GM12878 (cell line): ENCODE results near the gene FCGR3A. TPM values are rescaled to one million over a fixed set of nuclear protein-coding genes. Genes with fewer than 3 reads are reported as not detected.

ENCODE experiments used
- ATAC-seq: fragments of 200-7000 bp; cut with Tn5 transposase; 3 replicates; pipeline ENCODE4 v1.9.1; 2020; ENCODE audit warnings: mild to moderate bottlenecking, moderate library complexity
- BruUV-seq: library from RNA; stranded (reverse); fragments of 400-500 nt; replicated peaks from 2 replicates; lab custom pipeline; 2021; lab: Mats Ljungman, UMichigan
- CTCF ChIA-PET: fragments of 300-600 bp; sonication (Branson Sonifier 250); formaldehyde crosslinking; extraction: SDS; loops from one replicate; lab custom pipeline; 2021; ENCODE audit warnings: inconsistent platforms; lab: Yijun Ruan, JAX
- POLR2A ChIA-PET: fragments of 350-600 bp; formaldehyde crosslinking; extraction: SDS; loops from one replicate; lab custom pipeline; 2021; ENCODE audit warnings: inconsistent platforms; lab: Charles Lee
- RAD21 ChIA-PET: fragments of 300-600 bp; sonication (Branson Sonifier 250); formaldehyde crosslinking; loops from one replicate; lab custom pipeline; 2023; ENCODE audit warnings: antibody characterized with exemption; ENCODE audit not compliant: unreplicated experiment; lab: Charles Lee
- SMC1A ChIA-PET: fragments of 300-600 bp; sonication (Branson Sonifier 250); formaldehyde crosslinking; loops from one replicate; lab custom pipeline; 2023; ENCODE audit not compliant: unreplicated experiment, uncharacterized antibody; lab: Charles Lee
- DNase-seq: peaks from one replicate; pipeline ENCODE4 v3.0.0-alpha.2; 2011; ENCODE audit warnings: low read depth, low spot score
- FAIRE-seq: peaks from 3 replicates; lab custom pipeline; 2011; peaks lifted over from hg19 to GRCh38; lab: Jason Lieb, UNC
- H2AFZ ChIP-seq: 2 replicates; pipeline ENCODE4 v1.6.0; 2011; ENCODE audit warnings: low read depth, low read length, control low read depth; ENCODE audit not compliant: control insufficient read depth
- H3K27ac ChIP-seq: 2 replicates; pipeline ENCODE4 v1.5.1; 2011; ENCODE audit warnings: control low read depth; ENCODE audit not compliant: control insufficient read depth, insufficient read depth
- H3K27me3 ChIP-seq, 2 experiments: replicated peaks in 1 of 2; 2 replicates each; pipeline versions ENCODE4 v1.6.0 to v1.6.1; 2011; ENCODE audit warnings: low read length in 1 of 2; ENCODE audit not compliant: control insufficient read depth in 2 of 2, insufficient read depth in 2 of 2
- H3K36me3 ChIP-seq, 2 experiments: 2 replicates each; pipeline ENCODE4 v1.5.1; 2011; ENCODE audit warnings: low read length in 1 of 2; ENCODE audit not compliant: control insufficient read depth in 2 of 2, insufficient read depth in 2 of 2
- H3K4me1 ChIP-seq: 2 replicates; pipeline ENCODE4 v1.6.1; 2011; ENCODE audit warnings: mild to moderate bottlenecking, low read length, moderate library complexity, mixed read lengths; ENCODE audit not compliant: control insufficient read depth, insufficient read depth
- H3K4me2 ChIP-seq: 2 replicates; pipeline ENCODE4 v1.6.0; 2011; ENCODE audit warnings: control low read depth; ENCODE audit not compliant: control insufficient read depth, insufficient read depth
- H3K4me3 ChIP-seq: fragments of 200-600 bp; sonication (generic); 2 replicates; pipeline ENCODE4 v1.5.1; 2016
- H3K79me2 ChIP-seq: 2 replicates; pipeline ENCODE4 v1.6.0; 2011; ENCODE audit warnings: low read length; ENCODE audit not compliant: control insufficient read depth, insufficient read depth
- H3K9ac ChIP-seq: 2 replicates; pipeline ENCODE4 v1.8.0; 2011; ENCODE audit warnings: low read length, control low read depth, mixed read lengths; ENCODE audit not compliant: control insufficient read depth, insufficient read depth
- H3K9me3 ChIP-seq: replicated peaks from 3 replicates; pipeline ENCODE4 v1.5.1; 2011; ENCODE audit warnings: mild to moderate bottlenecking, low read length; ENCODE audit not compliant: control insufficient read depth, insufficient read depth
- H4K20me1 ChIP-seq: 2 replicates; pipeline ENCODE4 v1.6.0; 2011; ENCODE audit not compliant: control insufficient read depth, insufficient read depth
- CBX3 ChIP-seq: fragments of 200-600 bp; sonication (generic); IDR thresholded peaks from 2 replicates; pipeline ENCODE4 v1.6.1; 2016; ENCODE audit warnings: low read depth, borderline replicate concordance
- DPF2 ChIP-seq: fragments of 450-650 bp; IDR thresholded peaks from 2 replicates; pipeline ENCODE4 v1.6.1; 2017; ENCODE audit warnings: mild to moderate bottlenecking
- EED ChIP-seq: sonication (generic); IDR thresholded peaks from 2 replicates; pipeline ENCODE4 v1.6.1; 2016; ENCODE audit warnings: antibody characterized with exemption, low read depth
- ETV6 ChIP-seq, 2 experiments: fragments of 450-650 bp in 1 of 2; IDR thresholded peaks in 1 of 2; conservative IDR thresholded peaks in 1 of 2; 2 replicates each; pipeline ENCODE4 v1.6.1; 2014; ENCODE audit warnings: antibody characterized with exemption in 1 of 2, borderline replicate concordance in 1 of 2, low read depth in 1 of 2, mild to moderate bottlenecking in 1 of 2, moderate library complexity in 1 of 2
- KAT2A ChIP-seq: conservative IDR thresholded peaks from 2 replicates; pipeline ENCODE4 v1.6.1; 2011; ENCODE audit warnings: low read depth, low read length; ENCODE audit not compliant: control insufficient read depth
- MEF2A ChIP-seq: IDR thresholded peaks from 2 replicates; pipeline ENCODE4 v1.6.1; 2011; ENCODE audit warnings: low read depth, mild to moderate bottlenecking, low read length, moderate library complexity; ENCODE audit not compliant: insufficient read depth
- MXI1 ChIP-seq: fragments of 150-350 bp; IDR thresholded peaks from 2 replicates; pipeline ENCODE4 v1.6.1; 2011; ENCODE audit warnings: low read depth, mild to moderate bottlenecking, inconsistent platforms, low read length, improper control_type of control experiment
- MYC ChIP-seq: IDR thresholded peaks from 2 replicates; pipeline ENCODE4 v1.6.1; 2011; ENCODE audit warnings: mild to moderate bottlenecking, low read length, moderate library complexity, inconsistent platforms; ENCODE audit not compliant: insufficient read depth, insufficient replicate concordance, insufficient read length, severe bottlenecking
- PKNOX1 ChIP-seq: fragments of 450-650 bp; IDR thresholded peaks from 2 replicates; pipeline ENCODE4 v1.6.1; 2016; ENCODE audit warnings: mild to moderate bottlenecking
- SMAD1 ChIP-seq: fragments of 450-650 bp; IDR thresholded peaks from 2 replicates; pipeline ENCODE4 v1.6.1; 2018; ENCODE audit warnings: mild to moderate bottlenecking, low read depth; ENCODE audit not compliant: partially characterized antibody
- STAT1 ChIP-seq: fragments of 450-650 bp; conservative IDR thresholded peaks from 2 replicates; pipeline ENCODE4 v1.6.1; 2014; ENCODE audit warnings: antibody characterized with exemption, mild to moderate bottlenecking
- ZNF217 ChIP-seq: fragments of 450-650 bp; IDR thresholded peaks from 2 replicates; pipeline ENCODE4 v1.6.1; 2017; ENCODE audit warnings: antibody characterized with exemption, mild to moderate bottlenecking
- in situ Hi-C: fragments of 300-500 bp; cut with MboI; formaldehyde crosslinking; loops from 9 replicates; pipeline ENCODE4 v1.14.3; 2018; ENCODE audit warnings: mixed read lengths
- intact Hi-C: fragments of 100-400 bp; cut with micrococcal nuclease; formaldehyde crosslinking; loops from one replicate; pipeline ENCODE4 v1.14.2; 2022; ENCODE audit not compliant: unreplicated experiment
- polyA plus RNA-seq, 11 experiments: library from polyadenylated mRNA; depleted of rRNA in 4 of 11; unstranded in 6 of 11; stranded (reverse) in 5 of 11; fragments of >200 nt; fragmentation: Nextera tagmentation in 4 of 11; fragmentation: Illumina TruSeq in 1 of 11; extraction: Ambion mirVana in 4 of 11; extraction: Trizol in 1 of 11; gene quantifications; 1 replicate in 1 of 11; 2 replicates in 10 of 11; pipeline versions ENCODE4 v1.2.1 to v1.2.3, GENCODE V29; 2011 to 2016; ENCODE audit warnings: inconsistent platforms in 2 of 11, missing spikeins in 2 of 11, low read depth in 1 of 11
- total RNA-seq, 4 experiments: library from RNA; depleted of rRNA in 3 of 4; stranded (reverse); fragments of >200 nt in 3 of 4; fragmentation: Illumina TruSeq in 1 of 4; extraction: Trizol in 1 of 4; gene quantifications; 2 replicates each; pipeline versions ENCODE4 v1.2.1 to v1.2.3, GENCODE V29; 2013 to 2021
- TF ChIP-seq, protein P1 (sequence below): IDR thresholded peaks from 2 replicates; pipeline ENCODE4 v1.6.1; 2011; ENCODE audit warnings: low read depth, low read length, improper control_type of control experiment, borderline replicate concordance
- TF ChIP-seq, protein P2 (sequence below): fragments of 450-650 bp; IDR thresholded peaks from 2 replicates; pipeline ENCODE4 v1.6.1; 2017; ENCODE audit warnings: mild to moderate bottlenecking, low read depth, inconsistent platforms; ENCODE audit not compliant: poor library complexity, severe bottlenecking
- TF ChIP-seq, protein P3 (sequence below): fragments of 450-650 bp; IDR thresholded peaks from 2 replicates; pipeline ENCODE4 v1.6.1; 2017; ENCODE audit warnings: mild to moderate bottlenecking

Gene FCGR3A
- total and polyA plus RNA-seq, 10 of the 15 experiments (the other 5 are each of a cell fraction or from before 2014, with no cell fraction given), result 0.09 to 0.10 TPM; not detected in 8

DNA sequence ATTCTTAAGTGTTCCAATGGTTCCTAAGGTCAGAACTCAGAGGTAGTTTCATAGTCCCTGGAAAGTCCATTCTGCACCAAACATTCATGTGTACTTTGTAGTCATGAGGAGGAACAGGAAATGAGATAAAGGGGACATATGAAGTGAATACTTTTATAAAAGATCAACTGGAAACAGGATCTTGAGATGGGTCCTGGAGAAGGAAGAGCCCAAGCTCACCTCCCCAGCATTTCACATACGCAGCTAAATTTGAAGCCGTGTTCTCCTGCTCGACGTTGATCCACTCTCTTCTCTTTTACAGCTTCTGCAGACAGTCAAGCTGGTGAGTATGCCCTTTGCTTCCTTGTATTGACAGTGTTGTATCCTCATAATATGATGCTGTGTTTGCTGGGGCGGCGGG is 43.9 kb downstream of the FCGR3A start (continued):
- TF ChIP-seq CBX3 (no peak), MEF2A (no peak), EED (no peak; the same call in 1 of the 2 replicates), SMAD1 (no peak), MXI1 (no peak)
- TF ChIP-seq, protein P1, sequence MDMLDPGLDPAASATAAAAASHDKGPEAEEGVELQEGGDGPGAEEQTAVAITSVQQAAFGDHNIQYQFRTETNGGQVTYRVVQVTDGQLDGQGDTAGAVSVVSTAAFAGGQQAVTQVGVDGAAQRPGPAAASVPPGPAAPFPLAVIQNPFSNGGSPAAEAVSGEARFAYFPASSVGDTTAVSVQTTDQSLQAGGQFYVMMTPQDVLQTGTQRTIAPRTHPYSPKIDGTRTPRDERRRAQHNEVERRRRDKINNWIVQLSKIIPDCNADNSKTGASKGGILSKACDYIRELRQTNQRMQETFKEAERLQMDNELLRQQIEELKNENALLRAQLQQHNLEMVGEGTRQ, result no peak
- TF ChIP-seq, protein P2, sequence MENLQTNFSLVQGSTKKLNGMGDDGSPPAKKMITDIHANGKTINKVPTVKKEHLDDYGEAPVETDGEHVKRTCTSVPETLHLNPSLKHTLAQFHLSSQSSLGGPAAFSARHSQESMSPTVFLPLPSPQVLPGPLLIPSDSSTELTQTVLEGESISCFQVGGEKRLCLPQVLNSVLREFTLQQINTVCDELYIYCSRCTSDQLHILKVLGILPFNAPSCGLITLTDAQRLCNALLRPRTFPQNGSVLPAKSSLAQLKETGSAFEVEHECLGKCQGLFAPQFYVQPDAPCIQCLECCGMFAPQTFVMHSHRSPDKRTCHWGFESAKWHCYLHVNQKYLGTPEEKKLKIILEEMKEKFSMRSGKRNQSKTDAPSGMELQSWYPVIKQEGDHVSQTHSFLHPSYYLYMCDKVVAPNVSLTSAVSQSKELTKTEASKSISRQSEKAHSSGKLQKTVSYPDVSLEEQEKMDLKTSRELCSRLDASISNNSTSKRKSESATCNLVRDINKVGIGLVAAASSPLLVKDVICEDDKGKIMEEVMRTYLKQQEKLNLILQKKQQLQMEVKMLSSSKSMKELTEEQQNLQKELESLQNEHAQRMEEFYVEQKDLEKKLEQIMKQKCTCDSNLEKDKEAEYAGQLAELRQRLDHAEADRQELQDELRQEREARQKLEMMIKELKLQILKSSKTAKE, result no peak
- TF ChIP-seq, all 136 proteins: peak for 0

- Histone ChIP-seq H3K27me3 (no peaks in the 10 kb centered on the region), H3K9ac (no peak overlapping the region), H3K4me1 (peaks cover 7% of the 10 kb centered on the region), H4K20me1 (no peaks in the 10 kb centered on the region), H3K27ac (no peak overlapping the region), H3K36me3 (no peaks in the 10 kb centered on the region), H3K4me2 (no peak overlapping the region), H3K79me2 (no peaks in the 10 kb centered on the region), H3K9me3 (no peaks in the 10 kb centered on the region), H3K4me3 (no peak overlapping the region), H2AFZ (no peak overlapping the region)
- ChIA-PET POLR2A (no interaction called here), CTCF (interaction anchor here (2.2 kb wide), 1 partner anchor 15 kb away, joined by 10 read pairs; no protein-coding TSS in a partner anchor), RAD21 (no interaction called here), SMC1A (no interaction called here)
- ATAC-seq (no peak), DNase-seq (no peak), FAIRE-seq (no peak)
- in situ Hi-C loops (no loop called here), intact Hi-C loops (no loop called here)
- BruUV-seq, result no TSS peak
- TF ChIP-seq DPF2 (no peak), KAT2A (no peak), ETV6 (conservative IDR thresholded peaks at IDR 0.05 in 1 of 2, IDR thresholded peaks at IDR 0.05 in 1 of 2; ENCODE audit: borderline replicate concordance in 1 of 2, low read depth in 1 of 2) (no peak), ZNF217 (no peak), MYC (no peak), PKNOX1 (no peak), STAT1 (no peak)
- TF ChIP-seq, protein P3, sequence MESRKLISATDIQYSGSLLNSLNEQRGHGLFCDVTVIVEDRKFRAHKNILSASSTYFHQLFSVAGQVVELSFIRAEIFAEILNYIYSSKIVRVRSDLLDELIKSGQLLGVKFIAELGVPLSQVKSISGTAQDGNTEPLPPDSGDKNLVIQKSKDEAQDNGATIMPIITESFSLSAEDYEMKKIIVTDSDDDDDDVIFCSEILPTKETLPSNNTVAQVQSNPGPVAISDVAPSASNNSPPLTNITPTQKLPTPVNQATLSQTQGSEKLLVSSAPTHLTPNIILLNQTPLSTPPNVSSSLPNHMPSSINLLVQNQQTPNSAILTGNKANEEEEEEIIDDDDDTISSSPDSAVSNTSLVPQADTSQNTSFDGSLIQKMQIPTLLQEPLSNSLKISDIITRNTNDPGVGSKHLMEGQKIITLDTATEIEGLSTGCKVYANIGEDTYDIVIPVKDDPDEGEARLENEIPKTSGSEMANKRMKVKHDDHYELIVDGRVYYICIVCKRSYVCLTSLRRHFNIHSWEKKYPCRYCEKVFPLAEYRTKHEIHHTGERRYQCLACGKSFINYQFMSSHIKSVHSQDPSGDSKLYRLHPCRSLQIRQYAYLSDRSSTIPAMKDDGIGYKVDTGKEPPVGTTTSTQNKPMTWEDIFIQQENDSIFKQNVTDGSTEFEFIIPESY, result no peak
- TF ChIP-seq, protein P2, result no peak
Observed at GRCh38 chr1:161503394-161503748, 46.2 kb downstream of the FCGR3A start.
